H1 (cell line): ENCODE measurements around the gene SLC35F3. TPM values are rescaled to one million over a fixed set of nuclear protein-coding genes. Genes with fewer than 3 reads are reported as not detected.

ENCODE experiments used
- CTCF ChIA-PET: fragments of 300-600 bp; sonication (Branson Sonifier 250); formaldehyde crosslinking; loops from one replicate; lab custom pipeline; 2021; ENCODE audit not compliant: partially characterized antibody; lab: Charles Lee
- POLR2A ChIA-PET: fragments of 300-600 bp; sonication (Branson Sonifier 250); formaldehyde crosslinking; loops from one replicate; lab custom pipeline; 2021; ENCODE audit warnings: inconsistent platforms; ENCODE audit not compliant: partially characterized antibody; lab: Charles Lee
- DNase-seq, 2 experiments: peaks; one replicate each; pipeline versions ENCODE4 v3.0.0 to v3.0.0-alpha.2; 2010 to 2022; ENCODE audit warnings: low spot score in 2 of 2, low read depth in 1 of 2, mixed read lengths in 1 of 2
- FAIRE-seq: peaks from 2 replicates; lab custom pipeline; 2011; peaks lifted over from hg19 to GRCh38; lab: Jason Lieb, UNC
- H2AFZ ChIP-seq: 2 replicates; pipeline ENCODE4 v1.8.1; 2012; ENCODE audit warnings: low read length, inconsistent platforms
- H2AK5ac ChIP-seq: 2 replicates; pipeline ENCODE4 v1.6.1; 2013; ENCODE audit warnings: low read depth, low read length
- H2BK120ac ChIP-seq: replicated peaks from 2 replicates; pipeline ENCODE3; 2013; ENCODE audit warnings: low read depth, low read length, inconsistent platforms
- H2BK12ac ChIP-seq: 2 replicates; pipeline ENCODE4 v1.6.1; 2013; ENCODE audit warnings: low read depth, low read length
- H2BK15ac ChIP-seq: 2 replicates; pipeline ENCODE4 v1.6.1; 2013; ENCODE audit warnings: low read length
- H2BK20ac ChIP-seq: 2 replicates; pipeline ENCODE4 v1.6.1; 2013; ENCODE audit warnings: low read length
- H2BK5ac ChIP-seq: 2 replicates; pipeline ENCODE4 v1.6.1; 2013; ENCODE audit warnings: low read depth, low read length
- H3K14ac ChIP-seq: 2 replicates; pipeline ENCODE4 v1.6.1; 2013; ENCODE audit warnings: inconsistent platforms; ENCODE audit not compliant: insufficient read length
- H3K18ac ChIP-seq: 2 replicates; pipeline ENCODE4 v1.6.1; 2013; ENCODE audit warnings: low read length; ENCODE audit errors: extremely low read depth
- H3K23ac ChIP-seq: 2 replicates; pipeline ENCODE4 v1.6.1; 2013; ENCODE audit warnings: inconsistent platforms; ENCODE audit not compliant: insufficient read length
- H3K23me2 ChIP-seq: 2 replicates; pipeline ENCODE4 v1.6.1; 2013; ENCODE audit warnings: low read depth, low read length
- H3K27ac ChIP-seq: 2 replicates; pipeline ENCODE4 v1.6.1; 2011; ENCODE audit warnings: low read depth, low read length, inconsistent platforms
- H3K27me3 ChIP-seq, 4 experiments: replicated peaks in 1 of 4; 1 replicate in 1 of 4; 2 replicates in 3 of 4; pipeline versions ENCODE4 v1.6.1 to v1.8.1; 2011 to 2013; ENCODE audit warnings: low read length in 3 of 4, mild to moderate bottlenecking in 3 of 4, inconsistent platforms in 2 of 4, mixed read lengths in 2 of 4, moderate library complexity in 1 of 4; ENCODE audit not compliant: control insufficient read depth in 3 of 4, insufficient read depth in 3 of 4; ENCODE audit errors: extremely low read depth in 1 of 4
- H3K36me3 ChIP-seq, 4 experiments: 2 replicates each; pipeline versions ENCODE4 v1.6.1 to v1.8.1; 2011 to 2013; ENCODE audit warnings: mild to moderate bottlenecking in 4 of 4, low read length in 3 of 4, moderate library complexity in 2 of 4, control low read depth in 1 of 4, inconsistent platforms in 1 of 4; ENCODE audit not compliant: insufficient read depth in 4 of 4, control insufficient read depth in 2 of 4
- H3K4ac ChIP-seq: replicated peaks from 2 replicates; pipeline ENCODE3; 2013; ENCODE audit warnings: low read length, low read depth, mixed read lengths, inconsistent platforms; ENCODE audit not compliant: insufficient read length
- H3K4me1 ChIP-seq, 4 experiments: replicated peaks in 1 of 4; 1 replicate in 1 of 4; 2 replicates in 3 of 4; pipeline versions ENCODE4 v1.6.1 to v1.8.1; 2011 to 2013; ENCODE audit warnings: low read length in 3 of 4, inconsistent platforms in 2 of 4, mixed read lengths in 1 of 4; ENCODE audit not compliant: insufficient read depth in 4 of 4, control insufficient read depth in 3 of 4
- H3K4me2 ChIP-seq, 2 experiments: 2 replicates each; pipeline versions ENCODE4 v1.6.1 to v1.8.1; 2011 to 2013; ENCODE audit warnings: low read depth in 2 of 2, low read length in 2 of 2, control low read depth in 1 of 2, inconsistent platforms in 1 of 2, mild to moderate bottlenecking in 1 of 2; ENCODE audit not compliant: insufficient read depth in 1 of 2
- H3K4me3 ChIP-seq, 4 experiments: fragments of 200-600, 300-600 bp in 1 of 4; sonication (generic), shearing (Covaris generic), sonication (Bioruptor Twin) in 1 of 4; 2 replicates each; pipeline versions ENCODE4 v1.5.1 to v1.8.1; 2011 to 2016; ENCODE audit warnings: low read length in 4 of 4, low read depth in 3 of 4, control low read depth in 2 of 4, inconsistent platforms in 2 of 4, mild to moderate bottlenecking in 2 of 4, mixed read lengths in 1 of 4, moderate library complexity in 1 of 4; ENCODE audit not compliant: insufficient read depth in 2 of 4; ENCODE audit errors: extremely low read depth in 1 of 4
- H3K56ac ChIP-seq: replicated peaks from 2 replicates; pipeline ENCODE3; 2013; ENCODE audit warnings: low read depth, mild to moderate bottlenecking, mixed read lengths, low read length, inconsistent platforms; ENCODE audit not compliant: insufficient read length
- H3K79me1 ChIP-seq: 2 replicates; pipeline ENCODE4 v1.6.1; 2013; ENCODE audit warnings: low read depth, low read length, control low read depth
- H3K79me2 ChIP-seq, 2 experiments: 2 replicates each; pipeline versions ENCODE4 v1.6.1 to v1.8.1; 2012 to 2013; ENCODE audit warnings: low read length in 2 of 2, mild to moderate bottlenecking in 2 of 2, inconsistent platforms in 1 of 2; ENCODE audit not compliant: insufficient read depth in 2 of 2, control insufficient read depth in 1 of 2
- H3K9ac ChIP-seq, 4 experiments: replicated peaks in 1 of 4; 1 replicate in 1 of 4; 2 replicates in 3 of 4; pipeline versions ENCODE4 v1.6.1 to v1.8.1; 2011 to 2013; ENCODE audit warnings: low read depth in 3 of 4, low read length in 3 of 4, control low read depth in 2 of 4, mild to moderate bottlenecking in 2 of 4, moderate library complexity in 2 of 4, inconsistent platforms in 1 of 4; ENCODE audit errors: extremely low read depth in 1 of 4
- H3K9me3 ChIP-seq, 2 experiments: 2 replicates each; pipeline versions ENCODE4 v1.6.1 to v1.8.1; 2012 to 2013; ENCODE audit warnings: mild to moderate bottlenecking in 2 of 2, moderate library complexity in 2 of 2, control low read depth in 1 of 2, inconsistent platforms in 1 of 2, low read depth in 1 of 2, low read length in 1 of 2, mixed read lengths in 1 of 2; ENCODE audit not compliant: insufficient read depth in 2 of 2
- H4K20me1 ChIP-seq, 2 experiments: replicated peaks in 1 of 2; 2 replicates each; pipeline versions ENCODE3 to v1.8.1; 2011 to 2013; ENCODE audit warnings: inconsistent platforms in 2 of 2, low read length in 2 of 2, mild to moderate bottlenecking in 1 of 2; ENCODE audit not compliant: insufficient read depth in 2 of 2, control insufficient read depth in 1 of 2
- H4K5ac ChIP-seq: 2 replicates; pipeline ENCODE4 v1.6.1; 2013; ENCODE audit warnings: low read length, low read depth, mixed read lengths, inconsistent platforms; ENCODE audit not compliant: insufficient read length
- H4K8ac ChIP-seq: 2 replicates; pipeline ENCODE4 v1.8.0; 2013; ENCODE audit warnings: mild to moderate bottlenecking, moderate library complexity, low read length, inconsistent platforms; ENCODE audit not compliant: insufficient read depth; ENCODE audit errors: extremely low read depth
- H4K91ac ChIP-seq: replicated peaks from 2 replicates; pipeline ENCODE3; 2013; ENCODE audit warnings: low read length, mixed read lengths, inconsistent platforms; ENCODE audit not compliant: insufficient read length
- ATF3 ChIP-seq: IDR thresholded peaks from 2 replicates; pipeline ENCODE4 v1.6.1; 2011; ENCODE audit warnings: low read depth, mild to moderate bottlenecking, low read length; ENCODE audit not compliant: insufficient read depth
- KDM1A ChIP-seq: fragments of 200-600, 300-600 bp; sonication (generic); IDR thresholded peaks from 2 replicates; pipeline ENCODE4 v1.7.1; 2016; ENCODE audit warnings: mild to moderate bottlenecking, low read length, borderline replicate concordance
- SP4 ChIP-seq: IDR thresholded peaks from 2 replicates; pipeline ENCODE4 v1.6.1; 2012; ENCODE audit warnings: low read length, inconsistent platforms
- WGBS, 2 experiments: shearing (Covaris generic) in 1 of 2; methylation state at CpG; one replicate each; pipeline versions ENCODE4 v1.1.6 to v1.1.7; 2013 to 2015; ENCODE audit warnings: low lambda C conversion rate in 2 of 2, mixed read lengths in 2 of 2, inconsistent platforms in 1 of 2, low coverage in 1 of 2, missing lambda C conversion rate in 1 of 2; ENCODE audit not compliant: insufficient replicate concordance in 2 of 2, insufficient coverage in 1 of 2, insufficient read length in 1 of 2; ENCODE audit errors: extremely low coverage in 1 of 2, missing lambda C conversion rate in 1 of 2; 5-methylcytosine and 5-hydroxymethylcytosine counted together
- polyA plus RNA-seq, 7 experiments: library from polyadenylated mRNA; depleted of rRNA in 3 of 7; stranded (reverse) in 5 of 7; unstranded in 2 of 7; fragments of >200 nt in 5 of 7; fragments of 200-250 nt in 2 of 7; gene quantifications; 1 replicate in 5 of 7; 2 replicates in 1 of 7; 4 replicates in 1 of 7; pipeline versions ENCODE4 v1.2.1 to v1.2.3, GENCODE V29; 2011 to 2013; ENCODE audit warnings: missing spikeins in 2 of 7, mixed read lengths in 2 of 7
- total RNA-seq: library from RNA; stranded (reverse); fragmentation: NEBNext Ultra II Directional; extraction: Animal tissue kit (Norgen Biotek cat#: 25700); gene quantifications from 2 replicates; pipeline ENCODE4 v1.2.1, GENCODE V29; 2021

SLC35F3 gene
- total and polyA plus RNA-seq, 2 of the 8 experiments (the other 6 are each of a cell fraction or from before 2014, with no cell fraction given), result 0.78 to 1.2 TPM

GRCh38 chr1:234140388-234140787 lies 235.9 kb downstream of the SLC35F3 start:
- H3K18ac ChIP-seq, result no peak overlapping the region
- ChIA-PET POLR2A (no interaction called here), CTCF (interaction anchor here (1.4 kb wide), 1 partner anchor 169 kb away, joined by 3 read pairs; no protein-coding TSS in a partner anchor)
- H2BK120ac ChIP-seq, result no peak overlapping the region
- no peak overlapping the region for H3K4me3 ChIP-seq
- H3K4ac ChIP-seq, result no peak overlapping the region
- H3K36me3 ChIP-seq, result no peaks in the 10 kb centered on the region
- FAIRE-seq, result no peak
- H2BK5ac ChIP-seq, result no peak overlapping the region
- H3K56ac ChIP-seq, result no peak overlapping the region
- H3K9ac ChIP-seq, result no peak overlapping the region
- no peaks in the 10 kb centered on the region for H3K27me3 ChIP-seq
- H3K9me3 ChIP-seq, result no peaks in the 10 kb centered on the region
- H3K23me2 ChIP-seq, result no peaks in the 10 kb centered on the region
- no peak overlapping the region for H3K23ac ChIP-seq
- no peak overlapping the region for H4K91ac ChIP-seq
- H3K4me1 ChIP-seq, result no peaks in the 10 kb centered on the region
- H2BK12ac ChIP-seq, result no peak overlapping the region
- H4K8ac ChIP-seq, result no peak overlapping the region
- no peak overlapping the region for H2AFZ ChIP-seq
- no peaks in the 10 kb centered on the region for H4K20me1 ChIP-seq
- TF ChIP-seq ATF3 (no peak), SP4 (no peak), KDM1A (no peak)
- TF ChIP-seq, all 59 proteins: peak for 0
- Histone ChIP-seq H3K27ac (no peak overlapping the region), H3K79me1 (no peaks in the 10 kb centered on the region), H3K79me2 (no peaks in the 10 kb centered on the region), H2BK20ac (no peak overlapping the region), H4K5ac (no peak overlapping the region), H3K4me2 (no peak overlapping the region), H2AK5ac (no peak overlapping the region), H3K14ac (no peak overlapping the region), H2BK15ac (no peak overlapping the region)
- 91% methylated on average over 9 of the region's 9 CpGs; no CpG with 5 or more reads in 1 of the 2 experiments for whole genome bisulfite sequencing, 2 experiments
- DNase-seq, result no peak
